ENCODE data around the gene DAD1.

DAD1 gene

DNA sequence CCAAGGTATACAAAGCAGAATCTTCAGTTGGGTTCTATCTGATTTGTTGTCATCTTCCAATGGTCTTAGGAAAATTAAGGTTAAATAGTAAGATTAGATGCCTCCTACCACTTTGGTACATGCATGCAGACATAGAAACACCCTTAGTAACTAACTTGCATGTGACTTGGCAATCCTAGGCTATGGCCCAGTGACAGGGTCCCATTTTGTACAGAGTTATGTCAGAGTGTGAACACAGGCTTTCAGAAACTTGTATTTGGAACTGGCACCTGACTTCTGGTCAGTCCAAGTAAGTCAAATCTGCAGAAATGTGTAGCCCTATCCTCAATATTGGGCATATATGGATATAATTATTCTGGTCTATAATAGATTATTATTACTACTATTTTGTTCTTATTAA, 53.1 kb downstream of the DAD1 start:
- H3K4me3 ChIP-seq (ENCODE audit: low read depth, low read length) = no peak overlapping the region
- DNase-seq (ENCODE audit: low read depth, low spot score) = no peak
- TF ChIP-seq, protein P1, sequence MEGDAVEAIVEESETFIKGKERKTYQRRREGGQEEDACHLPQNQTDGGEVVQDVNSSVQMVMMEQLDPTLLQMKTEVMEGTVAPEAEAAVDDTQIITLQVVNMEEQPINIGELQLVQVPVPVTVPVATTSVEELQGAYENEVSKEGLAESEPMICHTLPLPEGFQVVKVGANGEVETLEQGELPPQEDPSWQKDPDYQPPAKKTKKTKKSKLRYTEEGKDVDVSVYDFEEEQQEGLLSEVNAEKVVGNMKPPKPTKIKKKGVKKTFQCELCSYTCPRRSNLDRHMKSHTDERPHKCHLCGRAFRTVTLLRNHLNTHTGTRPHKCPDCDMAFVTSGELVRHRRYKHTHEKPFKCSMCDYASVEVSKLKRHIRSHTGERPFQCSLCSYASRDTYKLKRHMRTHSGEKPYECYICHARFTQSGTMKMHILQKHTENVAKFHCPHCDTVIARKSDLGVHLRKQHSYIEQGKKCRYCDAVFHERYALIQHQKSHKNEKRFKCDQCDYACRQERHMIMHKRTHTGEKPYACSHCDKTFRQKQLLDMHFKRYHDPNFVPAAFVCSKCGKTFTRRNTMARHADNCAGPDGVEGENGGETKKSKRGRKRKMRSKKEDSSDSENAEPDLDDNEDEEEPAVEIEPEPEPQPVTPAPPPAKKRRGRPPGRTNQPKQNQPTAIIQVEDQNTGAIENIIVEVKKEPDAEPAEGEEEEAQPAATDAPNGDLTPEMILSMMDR (IDR thresholded peaks at IDR 0.05; ENCODE audit: low read depth, low read length) = no peak
- in situ Hi-C loops (cut with HindIII; ENCODE audit: low sequenced_read_pairs) = no loop called here

DNA sequence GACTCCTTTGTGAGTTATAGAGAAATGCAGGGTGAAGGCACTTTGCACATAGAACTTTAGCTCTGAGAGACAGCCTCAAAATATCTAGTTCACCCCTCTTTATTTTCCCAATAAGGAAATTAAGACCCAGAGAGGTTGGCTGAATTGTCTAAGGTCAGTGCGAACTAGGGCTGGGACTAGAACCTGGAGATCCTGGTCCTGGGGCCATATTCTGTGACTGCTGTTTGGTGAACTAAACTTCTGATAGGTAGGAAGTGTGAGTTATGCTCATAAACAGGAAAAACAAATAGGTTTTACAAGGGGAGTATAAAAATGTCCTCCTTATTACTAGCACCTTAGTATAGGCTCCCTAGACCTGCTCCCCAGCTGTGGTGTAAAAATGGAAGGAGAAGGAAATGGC, 53.9 kb downstream of the DAD1 start:
- TF ChIP-seq, protein P1 (IDR thresholded peaks at IDR 0.05; ENCODE audit: low read depth, low read length) = no peak
- in situ Hi-C loops (cut with HindIII; ENCODE audit: low sequenced_read_pairs) = no loop called here
- no peak for DNase-seq (ENCODE audit: low read depth, low spot score)
- no peak overlapping the region for H3K4me3 ChIP-seq (ENCODE audit: low read depth, low read length)

DNA sequence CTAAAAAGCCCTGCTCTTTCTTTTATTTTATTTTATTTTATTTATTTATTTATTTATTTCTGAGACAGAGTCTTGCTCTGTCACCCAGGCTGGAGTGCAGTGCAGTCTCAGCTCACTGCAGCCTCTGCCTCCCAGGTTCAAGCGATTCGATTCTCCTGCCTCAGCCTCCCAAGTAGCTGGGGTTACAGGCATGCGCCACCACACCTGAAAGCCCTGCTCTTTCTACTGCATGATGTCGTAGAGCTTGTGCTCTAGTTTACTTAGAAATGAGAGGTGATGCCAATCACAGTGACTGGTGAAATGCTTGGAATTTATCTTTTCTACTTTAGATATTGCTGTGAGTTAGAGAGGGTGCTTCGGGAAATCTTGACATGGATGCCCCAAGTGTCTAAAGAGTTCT, 54.5 kb downstream of the DAD1 start:
- no peak for DNase-seq (ENCODE audit: low read depth, low spot score)
- no peak overlapping the region for H3K4me3 ChIP-seq (ENCODE audit: low read depth, low read length)
- in situ Hi-C loops (cut with HindIII; ENCODE audit: low sequenced_read_pairs) = no loop called here
- TF ChIP-seq, protein P1 (IDR thresholded peaks at IDR 0.05; ENCODE audit: low read depth, low read length) = no peak

DNA sequence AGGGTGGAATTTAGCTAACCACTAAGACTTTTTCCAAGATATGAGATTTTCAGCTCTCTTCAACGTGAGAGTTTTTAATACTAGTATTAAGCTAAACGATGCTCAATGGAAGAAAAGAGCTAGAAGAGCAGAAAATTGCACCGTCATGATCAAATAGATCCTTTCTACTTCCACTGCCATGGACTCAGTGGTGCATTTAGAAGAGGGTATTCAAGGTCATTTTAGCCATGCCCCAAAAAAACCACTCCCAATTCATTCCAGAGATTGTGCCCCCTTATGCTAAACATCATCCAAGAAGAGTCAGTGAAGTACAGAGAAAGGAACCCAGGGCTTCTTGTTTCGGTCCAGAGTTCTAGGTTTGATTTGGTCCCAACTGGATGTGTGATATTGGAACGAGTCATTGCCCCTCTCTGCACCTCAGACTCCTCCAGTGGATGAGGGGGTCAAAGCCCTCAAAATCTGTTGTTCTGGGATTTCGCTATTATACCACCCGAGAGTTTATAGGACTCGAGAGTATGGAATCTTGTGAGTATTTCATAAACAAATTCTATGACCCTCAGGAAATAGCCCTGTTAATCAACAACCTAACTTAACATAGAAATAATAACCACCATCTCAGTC, 55.2 kb downstream of the DAD1 start:
- TF ChIP-seq, protein P1 (IDR thresholded peaks at IDR 0.05; ENCODE audit: low read depth, low read length) = no peak
- in situ Hi-C loops (cut with HindIII; ENCODE audit: low sequenced_read_pairs) = no loop called here
- DNase-seq (ENCODE audit: low read depth, low spot score) = no peak
- H3K4me3 ChIP-seq (ENCODE audit: low read depth, low read length) = no peak overlapping the region

DNA sequence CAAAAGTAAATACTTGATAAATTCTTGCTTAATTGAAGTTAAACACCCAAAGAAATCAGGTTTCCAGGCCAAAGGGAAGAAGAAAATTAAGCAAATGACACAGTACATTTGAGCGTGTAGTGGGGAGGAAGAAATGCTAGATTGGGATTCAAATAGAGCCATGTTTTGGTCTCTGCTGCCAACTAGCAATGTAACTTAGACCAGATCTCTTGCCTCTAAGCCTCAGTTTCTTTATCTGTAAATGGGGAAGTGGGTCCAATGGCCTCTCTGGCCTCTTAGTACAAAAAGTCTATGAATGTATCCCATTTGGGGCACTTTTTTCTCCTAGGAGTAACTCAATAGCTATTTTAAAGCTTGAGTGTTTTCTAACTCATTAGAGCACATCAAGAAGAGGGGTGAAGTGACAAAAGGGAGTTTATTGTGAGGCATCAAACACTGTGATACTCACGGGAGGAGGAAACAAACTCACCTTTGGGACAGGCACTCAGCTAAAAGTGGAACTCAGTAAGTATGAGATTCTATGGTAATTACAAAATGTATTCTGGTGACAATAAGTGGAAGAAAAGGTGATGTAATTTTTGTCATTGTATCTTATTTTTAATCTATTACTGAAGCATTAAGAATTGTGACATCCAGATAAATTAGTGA, 55.8 kb downstream of the DAD1 start:
- H3K4me3 ChIP-seq (ENCODE audit: low read depth, low read length) = no peak overlapping the region
- in situ Hi-C loops (cut with HindIII; ENCODE audit: low sequenced_read_pairs) = no loop called here
- TF ChIP-seq, protein P1 (IDR thresholded peaks at IDR 0.05; ENCODE audit: low read depth, low read length) = no peak

DNA sequence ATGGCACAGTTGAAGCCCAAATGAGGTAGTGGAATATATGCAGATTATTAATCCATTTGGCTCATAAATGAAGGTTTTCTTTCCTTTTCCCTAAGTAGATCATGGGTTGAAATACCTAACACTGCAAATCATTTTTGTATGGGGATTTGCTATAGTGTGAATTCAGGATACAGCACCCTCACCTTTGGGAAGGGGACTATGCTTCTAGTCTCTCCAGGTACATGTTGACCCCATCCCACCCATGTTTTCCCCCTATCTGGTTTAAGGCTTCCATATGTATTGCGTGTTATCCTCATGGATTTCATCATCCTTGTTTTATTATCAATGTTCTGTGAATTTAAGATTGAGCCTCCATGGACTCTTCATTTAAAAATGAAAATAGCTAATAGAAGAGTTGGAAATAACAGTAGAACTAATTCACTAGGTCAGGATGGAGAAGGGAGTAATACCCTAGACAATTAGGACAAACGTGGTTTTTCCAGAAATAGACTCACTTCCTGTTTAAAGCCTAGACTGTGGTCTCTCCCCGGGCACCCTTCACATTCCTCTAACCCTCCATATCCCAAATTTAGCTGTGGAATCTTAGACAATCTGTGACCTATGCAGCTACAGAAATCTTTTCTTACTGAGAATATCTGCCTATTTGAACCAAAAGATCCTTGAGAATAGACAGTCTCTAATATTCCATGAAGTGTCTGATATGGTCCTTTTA, 56.5 kb downstream of the DAD1 start:
- DNase-seq (ENCODE audit: low read depth, low spot score) = peak; percentile 47
- H3K4me3 ChIP-seq (ENCODE audit: low read depth, low read length) = no peak overlapping the region
- TF ChIP-seq, protein P1 (IDR thresholded peaks at IDR 0.05; ENCODE audit: low read depth, low read length) = no peak
- in situ Hi-C loops (cut with HindIII; ENCODE audit: low sequenced_read_pairs) = no loop called here

More for the DNA sequence above, 55.8 kb downstream of the DAD1 start:
- DNase-seq (ENCODE audit: low read depth, low spot score) = no peak
